ENCODE data around the gene TRANK1. TPM values are rescaled to one million over a fixed set of nuclear protein-coding genes. Genes with fewer than 3 reads are reported as not detected.

TRANK1 gene
- total RNA-seq, 6 experiments from 2014 or later: 1.00 to 3.0 (median 1.4) TPM

- Mint-ChIP-seq H3K27me3 (ENCODE audit: insufficient read depth) (peaks cover 2% of the 10 kb centered on the region; the same call in 1 of the 2 replicates), H3K4me3 (no peak overlapping the region), H3K27ac (no peak overlapping the region), H3K36me3 (ENCODE audit: low read depth) (peaks cover 2% of the 10 kb centered on the region; the same call in 1 of the 2 replicates), H3K4me1 (ENCODE audit: low read depth) (no peaks in the 10 kb centered on the region), H3K9me3 (no peaks in the 10 kb centered on the region)
- DNase-seq: no peak
- TF ChIP-seq CTCF (IDR thresholded peaks at IDR 0.05): no peak
These were observed 118.6 kb downstream of the TRANK1 start for GRCh38 chr3:36826240-36826639.

- no peak for DNase-seq
- Mint-ChIP-seq H3K27me3 (ENCODE audit: insufficient read depth) (peaks cover 6% of the 10 kb centered on the region), H3K27ac (no peak overlapping the region), H3K9me3 (no peaks in the 10 kb centered on the region), H3K4me1 (ENCODE audit: low read depth) (no peaks in the 10 kb centered on the region), H3K36me3 (ENCODE audit: low read depth) (no peaks in the 10 kb centered on the region), H3K4me3 (no peak overlapping the region)
- TF ChIP-seq CTCF (IDR thresholded peaks at IDR 0.05): no peak
These were observed 120.4 kb downstream of the TRANK1 start for GRCh38 chr3:36824443-36824842.

GRCh38 chr3:36823806-36824205 lies 121.0 kb downstream of the TRANK1 start:
- Mint-ChIP-seq H3K27me3 (ENCODE audit: insufficient read depth) (peaks cover 6% of the 10 kb centered on the region), H3K27ac (no peak overlapping the region), H3K36me3 (ENCODE audit: low read depth) (no peaks in the 10 kb centered on the region), H3K9me3 (no peaks in the 10 kb centered on the region), H3K4me1 (ENCODE audit: low read depth) (no peaks in the 10 kb centered on the region), H3K4me3 (no peak overlapping the region)
- TF ChIP-seq CTCF (IDR thresholded peaks at IDR 0.05): no peak
- no peak for DNase-seq

- peaks cover 11% of the 10 kb centered on the region for H3K27me3 Mint-ChIP-seq (ENCODE audit: insufficient read depth)
- no peak overlapping the region for H3K27ac Mint-ChIP-seq
- no peak overlapping the region for H3K4me3 Mint-ChIP-seq
- DNase-seq: no peak
- no peak for TF ChIP-seq CTCF (IDR thresholded peaks at IDR 0.05)
- no peaks in the 10 kb centered on the region for H3K4me1 Mint-ChIP-seq (ENCODE audit: low read depth)
- no peaks in the 10 kb centered on the region for H3K9me3 Mint-ChIP-seq
- no peaks in the 10 kb centered on the region for H3K36me3 Mint-ChIP-seq (ENCODE audit: low read depth)
These were observed 124.8 kb downstream of the TRANK1 start for GRCh38 chr3:36820083-36820482.

- Mint-ChIP-seq H3K27me3 (ENCODE audit: insufficient read depth) (peaks cover 11% of the 10 kb centered on the region), H3K27ac (no peak overlapping the region), H3K4me1 (ENCODE audit: low read depth) (no peaks in the 10 kb centered on the region), H3K4me3 (no peak overlapping the region), H3K36me3 (ENCODE audit: low read depth) (no peaks in the 10 kb centered on the region), H3K9me3 (no peaks in the 10 kb centered on the region)
- DNase-seq: no peak
- no peak for TF ChIP-seq CTCF (IDR thresholded peaks at IDR 0.05)
These were observed 126.9 kb downstream of the TRANK1 start for GRCh38 chr3:36817806-36818533.
